Measurements from ENCODE around the gene COA7. TPM values are rescaled to one million over a fixed set of nuclear protein-coding genes. Genes with fewer than 3 reads are reported as not detected.

The COA7 gene
- total and polyA plus RNA-seq, 10 of the 15 experiments (the other 5 are each of a cell fraction or from before 2014, with no cell fraction given) = 7.5 to 20.2 (median 15.4) TPM

GRCh38 chr1:52739699-52740467 is 41.7 kb upstream of the COA7 start:
- POLR2A ChIA-PET = interaction anchor here (0.9 to 1.3 kb wide), 3 partner anchors 10 to 181 kb away, joined by 3 to 5 read pairs (median 5); partner anchors contain the start of gene ZYG11B
- DNase-seq (ENCODE audit: low read depth, low spot score) (no peak), FAIRE-seq (no peak), ATAC-seq (no peak)
- H3K27ac ChIP-seq (ENCODE audit: control insufficient read depth, insufficient read depth) = no peak overlapping the region
- H3K4me2 ChIP-seq (ENCODE audit: control insufficient read depth, insufficient read depth) = no peak overlapping the region
- peaks cover 2% of the 10 kb centered on the region; the same call in 1 of the 2 replicates for H3K4me1 ChIP-seq (ENCODE audit: control insufficient read depth, insufficient read depth, low read length)
- in situ Hi-C loops (cut with MboI) = no loop called here
- SMC1A ChIA-PET (ENCODE audit: uncharacterized antibody, unreplicated experiment) = interaction anchor here (1.0 kb wide), 1 partner anchor 12 kb away, joined by 4 read pairs; no protein-coding TSS in a partner anchor
- no peaks in the 10 kb centered on the region for H3K9me3 ChIP-seq (replicated peaks; ENCODE audit: control insufficient read depth, insufficient read depth, low read length)
- 79% methylated on average over 4 of the region's 4 CpGs for WGBS (ENCODE audit: insufficient coverage, insufficient replicate concordance, low lambda C conversion rate, missing lambda C conversion rate)
- no peaks in the 10 kb centered on the region for H4K20me1 ChIP-seq (ENCODE audit: control insufficient read depth, insufficient read depth)
- intact Hi-C loops (cut with micrococcal nuclease; ENCODE audit: unreplicated experiment) = no loop called here
- peaks cover 2% of the 10 kb centered on the region for H3K79me2 ChIP-seq (ENCODE audit: control insufficient read depth, insufficient read depth, low read length)
- H3K9ac ChIP-seq (ENCODE audit: control insufficient read depth, insufficient read depth, low read length) = no peak overlapping the region
- BruUV-seq (replicated peaks) = no TSS peak
- RAD21 ChIA-PET (ENCODE audit: unreplicated experiment) = interaction anchor here (0.6 kb wide), 1 partner anchor 36 kb away, joined by 3 read pairs; no protein-coding TSS in a partner anchor
- CTCF ChIA-PET = interaction anchor here (0.6 to 1.6 kb wide), 4 partner anchors 11 to 209 kb away, joined by 3 to 7 read pairs (median 4); no protein-coding TSS in a partner anchor
- H3K4me3 ChIP-seq = no peak overlapping the region
- TF ChIP-seq ZNF592 (IDR thresholded peaks at IDR 0.05) (no peak), RBBP5 (conservative IDR thresholded peaks at IDR 0.05) (no peak), SRF (IDR thresholded peaks at IDR 0.05; ENCODE audit: low read depth in 2 of 2, low read length in 2 of 2) (no peak), ZNF622 (IDR thresholded peaks at IDR 0.05) (no peak), RELA (IDR thresholded peaks at IDR 0.05; ENCODE audit: borderline replicate concordance, partially characterized antibody) (no peak), ZNF384 (IDR thresholded peaks at IDR 0.05; ENCODE audit: borderline replicate concordance, low read depth, low read length) (no peak), NFIC (IDR thresholded peaks at IDR 0.05; ENCODE audit: low read depth, low read length) (no peak), SPI1 (IDR thresholded peaks at IDR 0.05; ENCODE audit: borderline replicate concordance, insufficient read depth, low read depth, low read length) (no peak), CHD2 (IDR thresholded peaks at IDR 0.05; ENCODE audit: borderline replicate concordance, low read depth, low read length) (no peak)
- no peaks in the 10 kb centered on the region for H3K36me3 ChIP-seq (ENCODE audit: control insufficient read depth in 2 of 2, insufficient read depth in 2 of 2, low read length in 1 of 2)
- no peaks in the 10 kb centered on the region for H3K27me3 ChIP-seq (replicated peaks in 1 of 2; ENCODE audit: control insufficient read depth in 2 of 2, insufficient read depth in 2 of 2, low read length in 1 of 2)
- H2AFZ ChIP-seq (ENCODE audit: control insufficient read depth, low read depth, low read length) = no peak overlapping the region
